Endothelial cell of umbilical vein (primary cell): ENCODE results near the gene DHRS4. TPM values are rescaled to one million over a fixed set of nuclear protein-coding genes. Genes with fewer than 3 reads are reported as not detected.

ENCODE experiments used
- BruUV-seq: library from RNA; stranded (reverse); fragments of 400-500 nt; replicated peaks from 2 replicates; lab custom pipeline; 2021; lab: Mats Ljungman, UMichigan
- CTCF ChIA-PET: fragments of 300-600, 350-600 bp; sonication (Branson Sonifier 250); formaldehyde crosslinking; loops from one replicate; lab custom pipeline; 2021; ENCODE audit warnings: antibody characterized with exemption, inconsistent platforms; lab: Charles Lee
- POLR2A ChIA-PET: fragments of 300-600, 350-600 bp; sonication (Branson Sonifier 250); formaldehyde crosslinking; loops from one replicate; lab custom pipeline; 2021; ENCODE audit warnings: antibody characterized with exemption, inconsistent platforms; lab: Charles Lee
- DNase-seq: peaks from one replicate; pipeline ENCODE4 v3.0.0-alpha.2; 2011; ENCODE audit warnings: low read depth, low spot score
- FAIRE-seq: peaks from 2 replicates; lab custom pipeline; 2011; peaks lifted over from hg19 to GRCh38; lab: Jason Lieb, UNC
- H2AFZ ChIP-seq: 2 replicates; pipeline ENCODE4 v1.6.0; 2012; ENCODE audit warnings: low read depth, low read length, control low read depth, inconsistent platforms
- H3K27ac ChIP-seq: 2 replicates; pipeline ENCODE4 v1.5.1; 2011; ENCODE audit warnings: low read depth, mild to moderate bottlenecking, control low read depth, low read length, moderate library complexity; ENCODE audit not compliant: insufficient read depth
- H3K27me3 ChIP-seq, 2 experiments: 2 replicates each; pipeline versions ENCODE4 v1.6.0 to v1.6.1; 2011; ENCODE audit warnings: low read length in 2 of 2, mixed read lengths in 1 of 2; ENCODE audit not compliant: control insufficient read depth in 2 of 2, insufficient read depth in 2 of 2
- H3K36me3 ChIP-seq, 2 experiments: 2 replicates in 1 of 2; 3 replicates in 1 of 2; pipeline ENCODE4 v1.5.1; 2011; ENCODE audit warnings: low read length in 2 of 2, mild to moderate bottlenecking in 1 of 2, moderate library complexity in 1 of 2; ENCODE audit not compliant: control insufficient read depth in 2 of 2, insufficient read depth in 2 of 2; ENCODE audit errors: extremely low read depth in 1 of 2
- H3K4me1 ChIP-seq: 3 replicates; pipeline ENCODE4 v1.5.1; 2011; ENCODE audit warnings: mild to moderate bottlenecking, low read length; ENCODE audit not compliant: control insufficient read depth, insufficient read depth; ENCODE audit errors: extremely low read depth
- H3K4me2 ChIP-seq: 2 replicates; pipeline ENCODE4 v1.6.1; 2011; ENCODE audit warnings: low read length, control low read depth, mixed read lengths; ENCODE audit not compliant: insufficient read depth
- H3K4me3 ChIP-seq, 3 experiments: fragments of 200-600 bp in 1 of 3; sonication (generic), shearing (Covaris generic) in 1 of 3; replicated peaks in 1 of 3; 2 replicates each; pipeline ENCODE4 v1.5.1; 2011 to 2016; ENCODE audit warnings: control low read depth in 3 of 3, low read length in 3 of 3, mild to moderate bottlenecking in 2 of 3, inconsistent platforms in 1 of 3, low read depth in 1 of 3, moderate library complexity in 1 of 3; ENCODE audit not compliant: insufficient read depth in 1 of 3
- H3K79me2 ChIP-seq: 2 replicates; pipeline ENCODE4 v1.6.0; 2012; ENCODE audit warnings: low read length, inconsistent platforms; ENCODE audit not compliant: control insufficient read depth, insufficient read depth
- H3K9ac ChIP-seq: replicated peaks from 2 replicates; pipeline ENCODE3; 2011; ENCODE audit warnings: low read length, control low read depth; ENCODE audit not compliant: insufficient read depth; ENCODE audit errors: extremely low read depth
- H3K9me1 ChIP-seq: replicated peaks from 3 replicates; pipeline ENCODE4 v1.6.0; 2011; ENCODE audit warnings: mild to moderate bottlenecking, low read length; ENCODE audit not compliant: control insufficient read depth, insufficient read depth; ENCODE audit errors: extremely low read depth
- H3K9me3 ChIP-seq: replicated peaks from 2 replicates; pipeline ENCODE4 v1.5.1; 2012; ENCODE audit warnings: low read length, inconsistent platforms; ENCODE audit not compliant: control insufficient read depth, insufficient read depth
- H4K20me1 ChIP-seq: replicated peaks from 2 replicates; pipeline ENCODE3; 2011; ENCODE audit warnings: mild to moderate bottlenecking, low read length; ENCODE audit not compliant: control insufficient read depth, insufficient read depth; ENCODE audit errors: extremely low read depth
- CTCF ChIP-seq, 2 donors: IDR thresholded peaks; 1 replicate in 1 of 2; 2 replicates in 1 of 2; pipeline ENCODE4 v1.5.1; 2011; ENCODE audit warnings: low read length in 2 of 2, mild to moderate bottlenecking in 2 of 2, moderate library complexity in 2 of 2, control low read depth in 1 of 2, inconsistent platforms in 1 of 2, low read depth in 1 of 2; ENCODE audit not compliant: insufficient read depth in 1 of 2; ENCODE audit errors: extremely low read depth in 1 of 2
- FOS ChIP-seq: IDR thresholded peaks from 2 replicates; pipeline ENCODE4 v1.6.1; 2011; ENCODE audit warnings: mild to moderate bottlenecking, low read length, moderate library complexity, borderline replicate concordance; ENCODE audit not compliant: insufficient read depth
- POLR2AphosphoS5 ChIP-seq: IDR thresholded peaks from 2 replicates; pipeline ENCODE4 v1.6.1; 2012; ENCODE audit warnings: low read depth, mild to moderate bottlenecking, control low read depth, low read length, moderate library complexity; ENCODE audit not compliant: insufficient read depth
- dilution Hi-C: fragments of 300-500 bp; cut with MboI; formaldehyde crosslinking; loops from one replicate; pipeline ENCODE4 v1.15.0; 2019; ENCODE audit warnings: low sequenced_read_pairs; ENCODE audit not compliant: extremely low pct_ligation_motif_present
- intact Hi-C: fragments of 100-400 bp; cut with micrococcal nuclease; formaldehyde crosslinking; loops from one replicate; pipeline ENCODE4 v1.10.0; 2022
- polyA plus RNA-seq, 4 experiments: library from polyadenylated mRNA; depleted of rRNA in 3 of 4; stranded (reverse) in 3 of 4; unstranded in 1 of 4; fragments of >200 nt; gene quantifications; 2 replicates each; pipeline versions ENCODE4 v1.2.1 to v1.2.3, GENCODE V29; 2011 to 2012; ENCODE audit warnings: missing spikeins in 1 of 4
- total RNA-seq: library from RNA; stranded (reverse); gene quantifications from 2 replicates; pipeline ENCODE4 v1.2.3, GENCODE V29; 2021

The DHRS4 gene
- total and polyA plus RNA-seq, 2 donors (not counting 3 experiments of a cell fraction or from before 2014, with no cell fraction given), result 19.2 to 32.0 TPM

GRCh38 chr14:23929822-23930294 is 23.7 kb upstream of the DHRS4 start:
- intact Hi-C loops (loop anchor here (1.0 kb wide), 4 partner anchors 203 to 341 kb away; no protein-coding TSS in a partner anchor), dilution Hi-C loops (no loop called here)

More at GRCh38 chr14:23929822-23930294, 23.7 kb upstream of the DHRS4 start:
- Histone ChIP-seq H3K36me3 (no peaks in the 10 kb centered on the region), H3K4me2 (no peak overlapping the region), H3K79me2 (no peaks in the 10 kb centered on the region), H3K9me3 (no peaks in the 10 kb centered on the region), H3K4me3 (no peak overlapping the region), H3K4me1 (no peaks in the 10 kb centered on the region), H4K20me1 (no peaks in the 10 kb centered on the region), H3K9ac (no peak overlapping the region), H3K27ac (no peak overlapping the region), H3K27me3 (peaks cover 0 to 5% of the 10 kb centered on the region in 2 experiments), H3K9me1 (no peaks in the 10 kb centered on the region), H2AFZ (no peak overlapping the region)
- no TSS peak for BruUV-seq
- ChIA-PET CTCF (interaction anchor here (1.2 to 5.4 kb wide), 9 partner anchors 12 to 341 kb away, joined by 3 to 60 read pairs (median 14); no protein-coding TSS in a partner anchor), POLR2A (no interaction called here)
- DNase-seq, result peak; percentile 74
- peak; percentile 79 for FAIRE-seq
- TF ChIP-seq FOS (peak; percentile 21), CTCF (IDR thresholded peaks at IDR 0.05; ENCODE audit: extremely low read depth in 1 of 2, insufficient read depth in 1 of 2, low read depth in 1 of 2, low read length in 2 of 2) (peak; percentile 93), POLR2AphosphoS5 (no peak)
